H9 (cell line): ENCODE data around the gene CCDC127. TPM values are rescaled to one million over a fixed set of nuclear protein-coding genes. Genes with fewer than 3 reads are reported as not detected.

Source experiments
- DNase-seq: peaks from one replicate; pipeline ENCODE4 v3.0.0-alpha.2; 2017
- H2AFZ ChIP-seq: one replicate; pipeline ENCODE4 v1.6.1; 2013; ENCODE audit warnings: mild to moderate bottlenecking, low read length, control low read depth, moderate library complexity
- H2AK5ac ChIP-seq: 2 replicates; pipeline ENCODE4 v1.6.1; 2013; ENCODE audit warnings: low read length, control low read depth, mixed read lengths; ENCODE audit not compliant: insufficient read length
- H2BK120ac ChIP-seq: one replicate; pipeline ENCODE4 v1.6.1; 2013; ENCODE audit warnings: low read depth, mild to moderate bottlenecking, low read length, control low read depth, inconsistent platforms; ENCODE audit not compliant: poor library complexity, severe bottlenecking
- H2BK12ac ChIP-seq: 2 replicates; pipeline ENCODE4 v1.6.1; 2013; ENCODE audit warnings: low read length, control low read depth, mixed read lengths, low read depth; ENCODE audit not compliant: insufficient read length
- H2BK15ac ChIP-seq: 2 replicates; pipeline ENCODE4 v1.6.1; 2013; ENCODE audit warnings: low read depth, low read length, control low read depth
- H2BK20ac ChIP-seq: one replicate; pipeline ENCODE4 v1.6.1; 2013; ENCODE audit warnings: low read depth, mild to moderate bottlenecking, low read length, control low read depth, inconsistent platforms; ENCODE audit not compliant: poor library complexity, severe bottlenecking
- H2BK5ac ChIP-seq: 2 replicates; pipeline ENCODE4 v1.6.1; 2013; ENCODE audit warnings: low read length, control low read depth, mixed read lengths; ENCODE audit not compliant: insufficient read length
- H3K14ac ChIP-seq: 2 replicates; pipeline ENCODE4 v1.6.1; 2013; ENCODE audit warnings: low read length, control low read depth; ENCODE audit not compliant: insufficient read depth
- H3K18ac ChIP-seq: 2 replicates; pipeline ENCODE4 v1.6.1; 2013; ENCODE audit warnings: low read depth, mild to moderate bottlenecking, mixed read lengths, low read length, control low read depth; ENCODE audit not compliant: insufficient read length
- H3K23ac ChIP-seq: 2 replicates; pipeline ENCODE4 v1.6.1; 2013; ENCODE audit warnings: low read length, control low read depth, mixed read lengths, low read depth; ENCODE audit not compliant: insufficient read length
- H3K23me2 ChIP-seq: 2 replicates; pipeline ENCODE4 v1.6.1; 2013; ENCODE audit warnings: low read depth, mild to moderate bottlenecking, mixed read lengths, low read length, control low read depth; ENCODE audit not compliant: insufficient read length, poor library complexity, severe bottlenecking
- H3K27ac ChIP-seq: 2 replicates; pipeline ENCODE4 v1.5.1; 2013; ENCODE audit warnings: low read length, control low read depth, mixed read lengths, low read depth; ENCODE audit not compliant: insufficient read length
- H3K27me3 ChIP-seq: 2 replicates; pipeline ENCODE4 v1.6.1; 2013; ENCODE audit warnings: low read length, control low read depth, inconsistent platforms; ENCODE audit not compliant: insufficient read depth
- H3K4ac ChIP-seq: 2 replicates; pipeline ENCODE4 v1.6.1; 2013; ENCODE audit warnings: low read depth, mild to moderate bottlenecking, control low read depth, inconsistent platforms, low read length, moderate library complexity
- H3K4me1 ChIP-seq: 2 replicates; pipeline ENCODE4 v1.6.1; 2013; ENCODE audit warnings: low read length, control low read depth, inconsistent platforms; ENCODE audit not compliant: insufficient read depth
- H3K4me2 ChIP-seq: 2 replicates; pipeline ENCODE4 v1.6.1; 2013; ENCODE audit warnings: low read length, control low read depth, mixed read lengths; ENCODE audit not compliant: insufficient read length, insufficient read depth
- H3K56ac ChIP-seq: 2 replicates; pipeline ENCODE4 v1.6.1; 2013; ENCODE audit warnings: low read depth, mild to moderate bottlenecking, mixed read lengths, low read length, control low read depth; ENCODE audit not compliant: insufficient read length
- H3K79me1 ChIP-seq: 2 replicates; pipeline ENCODE4 v1.6.1; 2013; ENCODE audit warnings: low read depth, mild to moderate bottlenecking, moderate library complexity, low read length, control low read depth, inconsistent platforms; ENCODE audit not compliant: insufficient read depth, poor library complexity, severe bottlenecking
- H3K79me2 ChIP-seq: 2 replicates; pipeline ENCODE4 v1.6.1; 2013; ENCODE audit warnings: low read length, control low read depth, inconsistent platforms; ENCODE audit not compliant: insufficient read depth
- H3K9ac ChIP-seq: 2 replicates; pipeline ENCODE4 v1.6.1; 2013; ENCODE audit warnings: low read length, control low read depth, mixed read lengths; ENCODE audit not compliant: insufficient read length; ENCODE audit errors: extremely low read depth
- H3K9me3 ChIP-seq: one replicate; pipeline ENCODE4 v1.6.1; 2013; ENCODE audit warnings: low read depth, low read length, inconsistent platforms; ENCODE audit not compliant: control insufficient read depth
- H3T11ph ChIP-seq: one replicate; pipeline ENCODE4 v1.6.1; 2013; ENCODE audit warnings: mild to moderate bottlenecking, low read length, control low read depth, inconsistent platforms
- H4K20me1 ChIP-seq: one replicate; pipeline ENCODE4 v1.6.1; 2013; ENCODE audit not compliant: control insufficient read depth, insufficient read length, insufficient read depth
- H4K5ac ChIP-seq: 2 replicates; pipeline ENCODE4 v1.6.1; 2013; ENCODE audit warnings: low read depth, mild to moderate bottlenecking, mixed read lengths, low read length, control low read depth; ENCODE audit not compliant: insufficient read length
- H4K8ac ChIP-seq: replicated peaks from 2 replicates; pipeline ENCODE4 v1.6.1; 2013; ENCODE audit warnings: low read length, control low read depth, mixed read lengths, low read depth; ENCODE audit not compliant: insufficient read length
- H4K91ac ChIP-seq: 2 replicates; pipeline ENCODE4 v1.6.1; 2013; ENCODE audit warnings: low read depth, mild to moderate bottlenecking, moderate library complexity, mixed read lengths, low read length, control low read depth; ENCODE audit not compliant: insufficient read length
- H3K27ac Mint-ChIP-seq, 3 experiments: 2 replicates in 2 of 3; 3 replicates in 1 of 3; pipeline ENCODE4 v1.8.0; 2020 to 2021; ENCODE audit warnings: mixed read lengths in 3 of 3, mild to moderate bottlenecking in 1 of 3, moderate library complexity in 1 of 3
- H3K27me3 Mint-ChIP-seq: 2 replicates; pipeline ENCODE4 v1.8.0; 2021; ENCODE audit warnings: low read depth, mild to moderate bottlenecking, moderate library complexity, mixed read lengths
- H3K36me3 Mint-ChIP-seq, 3 experiments: 2 replicates in 2 of 3; 3 replicates in 1 of 3; pipeline ENCODE4 v1.8.0; 2020 to 2021; ENCODE audit warnings: low read depth in 3 of 3, mixed read lengths in 3 of 3; ENCODE audit not compliant: insufficient read depth in 1 of 3
- H3K4me1 Mint-ChIP-seq, 2 experiments: 2 replicates each; pipeline ENCODE4 v1.8.0; 2020; ENCODE audit warnings: mixed read lengths in 2 of 2
- H3K4me3 Mint-ChIP-seq, 2 experiments: 2 replicates in 1 of 2; 3 replicates in 1 of 2; pipeline ENCODE4 v1.8.0; 2020 to 2021; ENCODE audit warnings: mild to moderate bottlenecking in 2 of 2, mixed read lengths in 2 of 2, moderate library complexity in 1 of 2
- H3K9me3 Mint-ChIP-seq, 2 experiments: 2 replicates in 1 of 2; 3 replicates in 1 of 2; pipeline ENCODE4 v1.8.0; 2020; ENCODE audit warnings: mild to moderate bottlenecking in 2 of 2, mixed read lengths in 2 of 2, moderate library complexity in 1 of 2
- CTCF ChIP-seq: fragments of 200-600 bp; sonication (generic); conservative IDR thresholded peaks from 3 replicates; pipeline ENCODE4 v1.8.0; 2021; ENCODE audit warnings: antibody characterized with exemption, mild to moderate bottlenecking
- WGBS: extraction: QIAGEN DNeasy Blood & Tissue Kit; methylation state at CpG from one replicate; pipeline ENCODE4 v1.1.7; 2013; ENCODE audit warnings: missing lambda C conversion rate, low lambda C conversion rate, mixed read lengths; ENCODE audit not compliant: insufficient read length; ENCODE audit errors: extremely low coverage; 5-methylcytosine and 5-hydroxymethylcytosine counted together
- total RNA-seq: library from RNA; stranded (reverse); gene quantifications from 2 replicates; pipeline ENCODE4 v1.2.1, GENCODE V29; 2021

Gene CCDC127
- total RNA-seq, 1 experiment from 2014 or later, result 9.0 TPM

GRCh38 chr5:163338-163620, 54.7 kb downstream of the CCDC127 start:
- Histone ChIP-seq H2BK20ac (no peak overlapping the region), H3K79me2 (no peaks in the 10 kb centered on the region), H4K91ac (no peak overlapping the region), H3K27ac (no peak overlapping the region), H3K79me1 (no peaks in the 10 kb centered on the region), H3K23ac (no peak overlapping the region), H2BK5ac (no peak overlapping the region), H2BK15ac (no peak overlapping the region), H3K18ac (no peak overlapping the region), H3K4ac (no peak overlapping the region), H3K27me3 (no peaks in the 10 kb centered on the region), H3K56ac (no peak overlapping the region), H3K4me2 (no peak overlapping the region), H3K9ac (no peak overlapping the region), H3T11ph (no peak overlapping the region), H3K14ac (no peak overlapping the region), H2BK120ac (no peak overlapping the region), H2AFZ (no peak overlapping the region), H2BK12ac (no peak overlapping the region), H3K9me3 (no peaks in the 10 kb centered on the region), H4K8ac (no peak overlapping the region), H4K20me1 (no peaks in the 10 kb centered on the region), H2AK5ac (no peak overlapping the region), H4K5ac (no peak overlapping the region), H3K4me1 (no peaks in the 10 kb centered on the region), H3K23me2 (no peaks in the 10 kb centered on the region)
- no peak for TF ChIP-seq CTCF
- DNase-seq, result no peak
- no peaks in the 10 kb centered on the region for H3K27me3 Mint-ChIP-seq
- no peak overlapping the region for H3K4me3 Mint-ChIP-seq
- H3K27ac Mint-ChIP-seq, result peak overlapping the region in 1 of 3 experiments; percentile 66; a peak in 2 of 7 replicates
- no CpG with 5 or more reads among the region's 7 CpGs for WGBS
- peaks cover 7 to 14% of the 10 kb centered on the region in 2 experiments; a peak in 3 of 4 replicates for H3K4me1 Mint-ChIP-seq
- peaks cover 15 to 17% of the 10 kb centered on the region in 2 experiments for H3K9me3 Mint-ChIP-seq
- H3K36me3 Mint-ChIP-seq, result peaks cover 15 to 65% (median 57%) of the 10 kb centered on the region in 3 experiments
